ENCODE results near the gene FCAMR. TPM values are rescaled to one million over a fixed set of nuclear protein-coding genes. Genes with fewer than 3 reads are reported as not detected.
A peak's percentile ranks its signal among the peaks of the same experiment; 100 is the strongest.
"Not testable (repeated sequence)": the region's sequence is repeated elsewhere in the genome, so short reads cannot be mapped to it uniquely, and the experiment has no call there.

Gene FCAMR
- total RNA-seq, 4 donors from 2014 or later = 0.37 to 2.4 (median 0.64) TPM; not detected in 1

GRCh38 chr1:206929524-206929923 lies 40.7 kb downstream of the FCAMR start:
- intact Hi-C loops (cut with DNase I; ENCODE audit: low total_unique reads) = no loop called here
- no peak for DNase-seq
- no peak for TF ChIP-seq CTCF (IDR thresholded peaks at IDR 0.05)
- TF ChIP-seq EP300 (IDR thresholded peaks at IDR 0.05; ENCODE audit: low read depth) = no peak
- no peak for TF ChIP-seq POLR2A (IDR thresholded peaks at IDR 0.05)
- no peak for TF ChIP-seq POLR2AphosphoS5 (IDR thresholded peaks at IDR 0.05)
- Histone ChIP-seq H3K36me3 (peaks cover 0 to 16% (median 3%) of the 10 kb centered on the region in 4 donors), H3K27me3 (no peaks in the 10 kb centered on the region), H3K9me3 (no peaks in the 10 kb centered on the region), H3K4me3 (no peak overlapping the region), H3K27ac (peak overlapping the region; percentile 34 to 78 (median 50)), H3K4me1 (peaks cover 5 to 55% (median 8%) of the 10 kb centered on the region in 4 donors)
- WGBS, 2 donors (ENCODE audit: low coverage in 1 of 2) = 70 to 77% methylated on average over 2 to 6 of the region's 6 CpGs
- in situ Hi-C loops (cut with MboI; ENCODE audit: low pct_ligation_motif_present in 1 of 4, low pct_unique_long_range_greater_than_20kb in 1 of 4, low sequenced_read_pairs in 3 of 4) = no loop called here

GRCh38 chr1:206926286-206926685 lies 44.0 kb downstream of the FCAMR start:
- 50 to 63% methylated on average over 1 to 2 of the region's 2 CpGs for WGBS, 2 donors (ENCODE audit: low coverage in 1 of 2)
- no peak for TF ChIP-seq EP300 (IDR thresholded peaks at IDR 0.05; ENCODE audit: low read depth)
- TF ChIP-seq CTCF (IDR thresholded peaks at IDR 0.05) = no peak
- TF ChIP-seq POLR2A (IDR thresholded peaks at IDR 0.05) = no peak
- no peak for TF ChIP-seq POLR2AphosphoS5 (IDR thresholded peaks at IDR 0.05)
- DNase-seq = no peak
- Histone ChIP-seq H3K4me1 (peaks cover 5 to 47% (median 8%) of the 10 kb centered on the region in 4 donors), H3K9me3 (no peaks in the 10 kb centered on the region), H3K36me3 (no peaks in the 10 kb centered on the region), H3K27ac (peak overlapping the region; percentile 72 to 78 (median 76)), H3K4me3 (no peak overlapping the region), H3K27me3 (no peaks in the 10 kb centered on the region)
- intact Hi-C loops (cut with DNase I; ENCODE audit: low total_unique reads) (no loop called here), in situ Hi-C loops (cut with MboI; ENCODE audit: low pct_ligation_motif_present in 1 of 4, low pct_unique_long_range_greater_than_20kb in 1 of 4, low sequenced_read_pairs in 3 of 4) (no loop called here)

- in situ Hi-C loops (cut with MboI; ENCODE audit: low pct_ligation_motif_present in 1 of 4, low pct_unique_long_range_greater_than_20kb in 1 of 4, low sequenced_read_pairs in 3 of 4) (no loop called here), intact Hi-C loops (cut with DNase I; ENCODE audit: low total_unique reads) (no loop called here)
- Histone ChIP-seq H3K27ac (peak overlapping the region; percentile 72 to 78 (median 76)), H3K36me3 (no peaks in the 10 kb centered on the region), H3K27me3 (no peaks in the 10 kb centered on the region), H3K4me3 (no peak overlapping the region), H3K9me3 (no peaks in the 10 kb centered on the region), H3K4me1 (peaks cover 5 to 40% (median 8%) of the 10 kb centered on the region in 4 donors)
- WGBS, 2 donors (ENCODE audit: low coverage in 1 of 2) = 60 to 65% methylated on average over 2 to 11 of the region's 11 CpGs
- peak; percentile 81 for DNase-seq
- TF ChIP-seq POLR2AphosphoS5 (IDR thresholded peaks at IDR 0.05) = peak in 2 of 3 donors; percentile 48 to 55
- peak in 1 of 5 experiments; percentile 13 for TF ChIP-seq CTCF (IDR thresholded peaks at IDR 0.05)
- no peak for TF ChIP-seq POLR2A (IDR thresholded peaks at IDR 0.05)
Measured at GRCh38 chr1:206925106-206925736, 45.0 kb downstream of the FCAMR start.

- Histone ChIP-seq H3K9me3 (no peaks in the 10 kb centered on the region), H3K27ac (peak overlapping the region; percentile 11 to 77 (median 58)), H3K4me1 (peaks cover 5 to 34% (median 8%) of the 10 kb centered on the region in 4 donors), H3K4me3 (no peak overlapping the region), H3K36me3 (no peaks in the 10 kb centered on the region), H3K27me3 (no peaks in the 10 kb centered on the region)
- WGBS, 2 donors (ENCODE audit: low coverage in 1 of 2) = 62 to 70% methylated on average over 5 to 8 of the region's 8 CpGs
- in situ Hi-C loops (cut with MboI; ENCODE audit: low pct_ligation_motif_present in 1 of 4, low pct_unique_long_range_greater_than_20kb in 1 of 4, low sequenced_read_pairs in 3 of 4) = loop anchor here in 2 of 4 donors (25.0 kb wide), 2 partner anchors 187 to 287 kb away; partner anchors contain the start of gene DYRK3 (in 1 of the 2)
- no peak for DNase-seq
- TF ChIP-seq POLR2AphosphoS5 (IDR thresholded peaks at IDR 0.05) = no peak
- no peak for TF ChIP-seq CTCF (IDR thresholded peaks at IDR 0.05)
- no peak for TF ChIP-seq POLR2A (IDR thresholded peaks at IDR 0.05)
- TF ChIP-seq EP300 (IDR thresholded peaks at IDR 0.05; ENCODE audit: low read depth) = no peak
- intact Hi-C loops (cut with DNase I; ENCODE audit: low total_unique reads) = no loop called here
Measured at GRCh38 chr1:206924592-206925105, 45.6 kb downstream of the FCAMR start.

GRCh38 chr1:206923961-206924557 lies 46.2 kb downstream of the FCAMR start:
- H3K9me3 ChIP-seq; H3K27me3 ChIP-seq; DNase-seq; H3K4me3 ChIP-seq; H3K36me3 ChIP-seq; intact Hi-C loops (cut with DNase I; ENCODE audit: low total_unique reads): not testable (repeated sequence)
- in situ Hi-C loops (cut with MboI; ENCODE audit: low pct_ligation_motif_present in 1 of 4, low pct_unique_long_range_greater_than_20kb in 1 of 4, low sequenced_read_pairs in 3 of 4) = loop anchor here in 2 of 4 donors (25.0 kb wide), 2 partner anchors 187 to 287 kb away; partner anchors contain the start of gene DYRK3 (in 1 of the 2)
- 78 to 86% methylated on average over 3 to 4 of the region's 4 CpGs for WGBS, 2 donors (ENCODE audit: low coverage in 1 of 2)
- peak overlapping the region in 1 of 4 donors; percentile 68 for H3K27ac ChIP-seq
- peaks cover 5 to 29% (median 8%) of the 10 kb centered on the region in 4 donors for H3K4me1 ChIP-seq
